Nephron progenitor cell (in vitro differentiated cells): Measurements from ENCODE around the gene GTPBP4.

Source experiments
- DNase-seq: peaks from one replicate; pipeline ENCODE4 v3.0.0; 2021
- H3K27ac Mint-ChIP-seq: 2 replicates; pipeline ENCODE4 v1.8.0; 2021; ENCODE audit warnings: mild to moderate bottlenecking, moderate library complexity, mixed read lengths
- H3K27me3 Mint-ChIP-seq: 2 replicates; pipeline ENCODE4 v1.8.0; 2021; ENCODE audit warnings: mild to moderate bottlenecking, low read depth, mixed read lengths; ENCODE audit not compliant: poor library complexity
- H3K36me3 Mint-ChIP-seq: 2 replicates; pipeline ENCODE4 v1.8.0; 2021; ENCODE audit warnings: low read depth, mixed read lengths
- H3K4me1 Mint-ChIP-seq: 2 replicates; pipeline ENCODE4 v1.8.0; 2021; ENCODE audit warnings: mixed read lengths
- H3K4me3 Mint-ChIP-seq: 2 replicates; pipeline ENCODE4 v1.8.0; 2021; ENCODE audit warnings: mild to moderate bottlenecking, moderate library complexity, mixed read lengths
- H3K9me3 Mint-ChIP-seq: 2 replicates; pipeline ENCODE4 v1.8.0; 2021; ENCODE audit warnings: mild to moderate bottlenecking, moderate library complexity, mixed read lengths
- CTCF ChIP-seq: fragments of 200-600 bp; sonication (generic); IDR thresholded peaks from 2 replicates; pipeline ENCODE4 v1.5.0; 2021; ENCODE audit warnings: antibody characterized with exemption

The GTPBP4 gene

GRCh38 chr10:995559-995926 is 7.3 kb downstream of the GTPBP4 start:
- H3K4me3 Mint-ChIP-seq, result no peak overlapping the region
- no peak for TF ChIP-seq CTCF
- H3K36me3 Mint-ChIP-seq, result peaks cover 90% of the 10 kb centered on the region
- no peak for DNase-seq
- H3K27me3 Mint-ChIP-seq, result no peaks in the 10 kb centered on the region
- H3K4me1 Mint-ChIP-seq, result no peaks in the 10 kb centered on the region
- peak overlapping the region; percentile 78 for H3K27ac Mint-ChIP-seq
- peaks cover 3% of the 10 kb centered on the region for H3K9me3 Mint-ChIP-seq

DNA sequence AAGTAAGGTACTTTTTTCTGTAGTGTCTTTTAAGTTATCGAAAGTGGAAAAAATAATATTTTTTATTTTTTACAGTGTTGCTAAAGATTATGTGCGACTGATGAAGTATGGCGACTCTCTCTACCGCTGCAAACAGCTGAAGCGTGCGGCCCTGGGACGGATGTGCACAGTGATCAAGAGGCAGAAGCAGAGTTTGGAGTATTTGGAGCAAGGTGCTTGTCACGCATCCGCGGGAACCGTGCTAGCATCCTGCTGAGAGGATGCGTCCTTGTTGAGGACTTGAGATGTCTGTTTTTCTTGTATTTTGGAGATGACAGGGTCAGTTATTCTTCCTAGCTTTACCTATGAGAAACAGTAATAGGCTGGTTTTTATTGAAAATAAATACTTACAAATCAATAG is 7.8 kb downstream of the GTPBP4 start:
- no peak overlapping the region for H3K4me3 Mint-ChIP-seq
- TF ChIP-seq CTCF, result no peak
- H3K36me3 Mint-ChIP-seq, result peaks cover 90% of the 10 kb centered on the region
- H3K27ac Mint-ChIP-seq, result peak overlapping the region; percentile 29
- H3K9me3 Mint-ChIP-seq, result peaks cover 7% of the 10 kb centered on the region
- no peaks in the 10 kb centered on the region for H3K27me3 Mint-ChIP-seq
- no peaks in the 10 kb centered on the region for H3K4me1 Mint-ChIP-seq
- no peak for DNase-seq

DNA sequence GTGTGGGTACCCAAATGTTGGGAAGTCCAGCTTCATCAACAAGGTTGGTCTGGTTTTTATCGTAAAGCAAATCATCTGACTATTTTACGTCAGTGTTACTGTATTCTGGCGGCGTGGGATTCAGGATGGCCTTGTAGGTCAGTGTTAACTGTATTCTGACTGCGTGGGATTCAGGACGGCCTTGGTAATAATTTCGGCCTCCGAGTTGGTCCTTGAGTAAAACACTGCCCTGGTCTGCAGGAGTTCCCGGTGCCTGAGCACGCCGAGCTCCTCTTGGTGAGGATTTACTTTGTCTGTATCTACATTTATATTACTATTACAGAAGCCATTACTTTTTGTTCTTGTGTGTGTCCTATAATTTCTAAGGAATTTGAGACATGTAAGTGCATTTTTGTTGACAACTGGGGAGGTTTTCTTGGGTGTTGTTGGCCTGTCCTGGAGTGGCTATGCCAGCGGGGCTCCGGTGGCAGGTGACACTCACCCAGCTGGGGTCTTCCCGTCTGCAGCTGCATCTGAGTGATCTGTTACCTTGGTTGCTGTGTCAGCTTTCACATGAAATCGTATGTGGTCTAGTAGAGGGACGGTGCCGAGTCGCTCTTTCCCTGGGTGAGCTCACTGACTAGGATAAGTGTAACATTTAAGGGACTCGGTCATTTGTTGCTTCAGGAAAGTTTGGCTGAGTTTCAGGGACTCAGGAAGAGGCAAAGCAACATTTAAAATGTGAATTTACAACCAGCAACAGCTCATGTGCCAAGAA is 9.2 kb downstream of the GTPBP4 start:
- no peak for DNase-seq
- no peak for TF ChIP-seq CTCF
- Mint-ChIP-seq H3K9me3 (peaks cover 22% of the 10 kb centered on the region), H3K4me3 (no peak overlapping the region), H3K4me1 (no peaks in the 10 kb centered on the region), H3K27ac (no peak overlapping the region), H3K27me3 (no peaks in the 10 kb centered on the region), H3K36me3 (peaks cover 97% of the 10 kb centered on the region)

DNA sequence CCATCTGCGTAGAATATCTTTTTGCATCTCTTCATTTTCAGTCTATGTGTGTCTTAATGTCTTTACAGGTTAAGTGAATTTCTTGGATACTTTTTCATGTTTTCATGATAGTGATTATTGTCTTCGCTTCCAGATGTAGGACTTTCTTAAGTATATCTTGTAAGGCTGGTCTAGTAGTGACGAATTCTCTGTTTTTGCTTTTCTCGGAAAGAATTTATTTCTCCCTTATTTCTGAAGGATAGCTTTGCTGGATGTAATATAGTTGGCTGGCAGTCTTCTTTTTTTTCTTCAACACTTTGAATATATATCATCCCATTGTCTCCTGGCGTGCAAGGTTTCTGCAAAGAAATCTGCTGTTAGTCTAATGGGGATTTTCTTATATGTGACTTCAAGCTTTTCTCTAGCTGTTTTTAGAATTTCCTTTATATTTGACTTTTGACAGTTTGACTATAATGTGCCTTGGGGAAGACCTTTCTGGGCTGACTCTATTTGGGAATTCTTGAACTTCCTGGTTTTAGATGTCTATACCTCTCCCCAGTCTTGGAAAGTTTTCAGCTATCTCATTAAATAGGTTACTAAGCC is 14.3 kb downstream of the GTPBP4 start:
- no peak for TF ChIP-seq CTCF
- no peak overlapping the region for H3K27ac Mint-ChIP-seq
- no peak overlapping the region for H3K4me3 Mint-ChIP-seq
- no peaks in the 10 kb centered on the region for H3K4me1 Mint-ChIP-seq
- no peaks in the 10 kb centered on the region for H3K27me3 Mint-ChIP-seq
- H3K36me3 Mint-ChIP-seq, result peaks cover 87% of the 10 kb centered on the region
- peaks cover 36% of the 10 kb centered on the region for H3K9me3 Mint-ChIP-seq
- no peak for DNase-seq

DNA sequence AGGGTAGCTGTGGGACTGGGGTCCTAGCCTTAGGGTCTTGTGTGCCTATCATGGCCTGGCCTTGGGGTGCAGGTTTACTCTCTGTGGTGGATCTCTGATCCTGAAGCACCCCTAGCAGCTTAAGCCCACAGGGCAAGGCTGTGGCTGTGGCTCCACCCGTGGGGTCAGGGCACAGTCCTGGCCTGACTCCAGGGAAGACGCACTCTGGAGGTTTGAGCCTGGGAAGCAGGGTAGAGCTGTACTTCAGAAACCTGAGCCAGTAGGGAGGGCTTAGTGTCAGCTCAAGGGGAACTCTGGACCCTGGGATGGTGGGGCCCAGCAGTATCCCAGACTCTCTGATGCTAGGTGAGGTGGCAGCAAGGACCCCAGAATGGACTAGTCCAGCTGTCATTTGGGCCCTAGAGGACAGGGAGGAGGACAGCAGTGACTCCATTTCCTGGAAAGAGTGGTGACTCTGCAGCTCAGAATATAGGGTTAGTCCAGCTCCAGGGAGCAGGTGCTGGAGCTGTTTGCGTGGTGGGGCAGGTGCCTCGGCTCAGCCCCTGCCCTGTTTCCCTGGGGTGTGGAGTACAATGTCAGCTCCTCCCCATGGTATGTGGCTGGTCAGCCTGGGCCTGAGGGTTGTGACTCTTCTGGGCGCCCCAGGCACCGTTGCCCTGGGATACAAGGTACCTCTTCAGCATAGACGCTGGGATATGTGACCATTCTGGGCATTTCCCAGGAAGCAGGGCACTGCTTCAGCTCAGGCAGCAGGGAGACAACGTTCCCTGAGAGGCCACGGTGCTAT is 15.8 kb downstream of the GTPBP4 start:
- H3K36me3 Mint-ChIP-seq, result peaks cover 87% of the 10 kb centered on the region
- no peak for DNase-seq
- H3K4me1 Mint-ChIP-seq, result no peaks in the 10 kb centered on the region
- no peak overlapping the region for H3K4me3 Mint-ChIP-seq
- peak overlapping the region; percentile 79 for H3K27ac Mint-ChIP-seq
- H3K27me3 Mint-ChIP-seq, result no peaks in the 10 kb centered on the region
- H3K9me3 Mint-ChIP-seq, result peaks cover 36% of the 10 kb centered on the region
- no peak for TF ChIP-seq CTCF
